Stimulated activated CD4-positive, alpha-beta T cell treated with anti-CD3 and anti-CD28 coated beads, Interleukin-15, amount 100 ng/mL, for 1 hour (primary cell): ENCODE results near the gene IQCE.

Experiments used
- DNase-seq, 2 donors: peaks; one replicate each; pipeline ENCODE4 v3.0.0-alpha.2; 2020; ENCODE audit warnings: low read depth in 1 of 2, low spot score in 1 of 2

IQCE gene, protein sequence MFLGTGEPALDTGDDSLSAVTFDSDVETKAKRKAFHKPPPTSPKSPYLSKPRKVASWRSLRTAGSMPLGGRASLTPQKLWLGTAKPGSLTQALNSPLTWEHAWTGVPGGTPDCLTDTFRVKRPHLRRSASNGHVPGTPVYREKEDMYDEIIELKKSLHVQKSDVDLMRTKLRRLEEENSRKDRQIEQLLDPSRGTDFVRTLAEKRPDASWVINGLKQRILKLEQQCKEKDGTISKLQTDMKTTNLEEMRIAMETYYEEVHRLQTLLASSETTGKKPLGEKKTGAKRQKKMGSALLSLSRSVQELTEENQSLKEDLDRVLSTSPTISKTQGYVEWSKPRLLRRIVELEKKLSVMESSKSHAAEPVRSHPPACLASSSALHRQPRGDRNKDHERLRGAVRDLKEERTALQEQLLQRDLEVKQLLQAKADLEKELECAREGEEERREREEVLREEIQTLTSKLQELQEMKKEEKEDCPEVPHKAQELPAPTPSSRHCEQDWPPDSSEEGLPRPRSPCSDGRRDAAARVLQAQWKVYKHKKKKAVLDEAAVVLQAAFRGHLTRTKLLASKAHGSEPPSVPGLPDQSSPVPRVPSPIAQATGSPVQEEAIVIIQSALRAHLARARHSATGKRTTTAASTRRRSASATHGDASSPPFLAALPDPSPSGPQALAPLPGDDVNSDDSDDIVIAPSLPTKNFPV

DNA sequence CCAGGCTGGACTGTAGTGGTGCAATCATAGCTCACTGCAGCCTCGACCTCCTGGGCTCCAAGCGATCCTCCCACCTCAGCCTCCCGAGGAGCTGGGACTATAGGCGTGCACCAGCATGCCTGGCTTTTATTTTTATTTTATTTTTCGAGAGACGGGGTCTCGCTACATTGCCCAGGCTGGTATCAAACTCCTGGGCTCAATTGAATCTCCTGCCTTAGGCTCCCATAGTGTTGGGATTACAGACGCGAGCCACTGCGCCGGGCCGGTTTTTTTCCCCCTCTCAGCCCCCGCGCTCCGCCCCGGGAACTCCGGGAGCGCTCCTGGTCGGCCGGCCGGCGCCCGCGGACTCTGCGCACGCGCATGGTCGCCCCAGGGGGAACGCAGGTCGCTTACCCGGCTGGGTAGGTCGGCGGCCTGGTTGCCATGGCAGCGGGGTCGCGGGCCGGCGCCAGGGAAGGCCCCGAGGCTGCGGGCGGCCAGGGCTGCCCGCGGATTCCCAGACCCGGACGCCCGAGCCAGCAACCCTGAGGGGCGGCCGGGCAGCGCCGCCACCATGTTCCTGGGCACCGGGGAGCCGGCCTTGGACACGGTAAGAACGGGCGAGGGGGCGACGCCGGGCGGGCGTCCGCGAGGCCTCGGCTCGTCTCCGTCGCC, at the start of gene IQCE:
Gene IQCE, plus strand, starts transcription at position 351 of the 654 bp plus-strand sequence. Its CDS starts 203 bp downstream, at position 554.
- DNase-seq = peak; percentile 80 to 90

DNA sequence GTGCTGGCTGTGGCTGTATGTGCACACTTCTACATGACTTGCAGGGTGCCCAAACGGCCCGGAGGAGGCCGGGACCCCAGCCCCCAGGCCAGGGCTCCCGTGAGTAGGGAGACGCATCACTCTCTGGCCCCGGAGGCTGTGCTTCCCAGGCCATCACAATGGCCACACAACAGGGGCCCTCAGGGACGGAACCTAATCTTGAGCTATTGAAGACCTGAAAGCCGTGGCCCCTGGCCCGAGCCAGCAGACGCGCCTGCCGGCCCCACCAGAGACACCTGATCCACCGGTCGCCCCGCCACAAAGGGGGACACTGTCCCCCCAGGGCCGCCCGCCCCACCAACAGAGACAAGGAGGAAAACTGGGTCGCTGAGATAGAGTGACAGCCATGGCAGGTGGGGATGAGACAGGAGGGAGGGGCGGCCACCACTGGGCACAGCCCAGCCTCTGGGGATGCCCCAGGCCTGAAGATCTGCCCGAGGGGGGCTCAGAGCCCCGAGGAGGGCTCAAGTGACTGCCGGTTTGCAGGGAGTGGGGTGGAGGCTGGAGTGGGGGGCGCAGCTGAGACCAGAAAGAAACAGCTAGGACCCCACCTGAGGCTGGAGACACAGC, 49.4 kb upstream of the IQCE start:
- DNase-seq = no peak

DNA sequence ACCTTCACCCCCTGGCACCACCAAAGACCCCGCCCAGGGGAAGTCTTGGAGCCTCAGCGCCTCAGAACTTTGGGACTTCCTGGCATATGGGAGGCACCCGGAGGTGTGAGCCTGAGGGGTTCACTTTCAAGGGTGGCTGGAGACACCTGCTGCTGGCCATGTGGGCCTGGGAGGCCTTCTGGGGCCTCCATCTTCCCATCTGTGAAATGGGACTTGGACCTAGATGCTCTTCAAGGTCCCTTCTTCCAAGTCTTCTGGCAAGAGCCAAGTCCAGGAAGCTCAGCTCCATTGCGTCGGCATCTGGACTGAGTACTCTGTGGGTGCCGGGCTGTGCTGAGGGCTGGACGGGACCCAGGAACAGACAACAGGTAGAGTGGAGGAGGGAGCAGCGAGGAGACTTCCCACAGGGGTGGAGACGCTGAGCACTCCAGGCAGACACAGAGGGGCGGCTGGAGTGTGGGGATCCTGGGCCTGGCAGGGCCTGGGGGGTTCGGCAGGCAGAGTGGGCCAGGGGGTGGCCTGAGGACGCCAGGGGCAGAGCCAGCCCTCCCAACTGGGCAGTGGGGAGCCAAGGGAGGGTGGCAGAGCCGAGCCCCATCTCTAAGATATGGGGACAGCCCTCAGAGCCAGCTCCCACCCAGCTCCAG, 48.5 kb upstream of the IQCE start:
- no peak for DNase-seq

DNA sequence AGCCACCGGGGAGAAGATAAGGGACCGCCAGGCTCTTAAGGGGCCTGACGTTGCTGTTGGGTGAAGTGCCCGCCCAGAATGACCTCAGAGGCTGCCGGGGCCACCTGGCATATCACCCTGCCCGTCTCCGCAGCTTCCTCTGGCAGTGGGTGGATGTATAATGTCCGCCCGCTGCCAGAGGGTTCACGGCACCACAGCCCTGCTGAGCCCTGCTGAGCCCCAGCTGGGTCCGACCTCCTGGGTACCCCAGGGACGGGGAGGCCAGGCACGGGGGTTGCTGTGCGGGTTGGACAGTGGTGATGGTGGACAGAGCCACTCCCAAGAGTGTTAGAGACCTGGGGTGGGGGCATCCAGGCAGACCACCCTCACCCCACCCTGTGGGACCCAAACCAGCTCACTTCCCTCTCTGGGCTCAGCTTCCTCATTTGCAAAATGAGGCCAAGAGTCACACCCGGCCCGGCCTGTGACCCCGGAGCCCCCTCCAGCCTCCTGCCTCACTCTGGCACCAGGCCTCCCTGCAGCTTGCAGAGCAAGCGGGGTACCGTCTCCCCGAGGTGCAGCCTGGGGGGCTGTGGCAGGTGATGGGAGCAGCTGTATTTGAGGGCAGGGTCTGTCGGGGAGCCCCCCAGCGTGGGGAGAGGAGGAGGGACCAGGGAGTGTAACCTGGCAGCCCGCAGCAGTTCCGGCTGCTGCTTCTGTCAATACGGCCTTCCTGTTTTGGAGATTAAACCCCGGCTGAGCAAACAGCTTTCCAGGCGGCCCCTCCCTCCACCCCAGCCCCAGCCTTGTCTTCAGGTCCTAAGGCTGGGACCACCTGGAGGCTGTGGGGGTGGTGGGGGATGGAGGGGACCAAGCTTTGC, 47.6 kb upstream of the IQCE start:
- DNase-seq = peak in 1 of 2 donors; percentile 41

DNA sequence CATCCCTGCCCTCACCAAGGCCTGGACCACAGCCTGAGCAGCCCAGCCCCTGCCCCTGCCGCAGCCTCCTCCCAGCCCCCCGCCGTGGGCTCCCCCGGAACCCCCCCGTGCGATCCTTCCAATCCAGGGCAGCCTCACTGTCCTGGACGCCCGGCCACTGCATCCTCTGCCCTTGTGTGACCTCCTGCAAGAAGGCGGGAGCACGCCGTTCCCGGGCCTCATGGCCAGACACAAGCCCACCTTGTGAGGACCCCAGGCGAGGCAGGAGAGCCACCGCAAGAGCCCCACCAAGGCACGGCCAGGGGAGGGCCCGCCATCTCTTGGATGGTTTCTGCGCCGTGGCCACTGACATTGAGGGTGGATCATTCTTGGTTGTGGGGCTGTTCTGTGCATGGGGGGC, 47.0 kb upstream of the IQCE start:
- DNase-seq = no peak

DNA sequence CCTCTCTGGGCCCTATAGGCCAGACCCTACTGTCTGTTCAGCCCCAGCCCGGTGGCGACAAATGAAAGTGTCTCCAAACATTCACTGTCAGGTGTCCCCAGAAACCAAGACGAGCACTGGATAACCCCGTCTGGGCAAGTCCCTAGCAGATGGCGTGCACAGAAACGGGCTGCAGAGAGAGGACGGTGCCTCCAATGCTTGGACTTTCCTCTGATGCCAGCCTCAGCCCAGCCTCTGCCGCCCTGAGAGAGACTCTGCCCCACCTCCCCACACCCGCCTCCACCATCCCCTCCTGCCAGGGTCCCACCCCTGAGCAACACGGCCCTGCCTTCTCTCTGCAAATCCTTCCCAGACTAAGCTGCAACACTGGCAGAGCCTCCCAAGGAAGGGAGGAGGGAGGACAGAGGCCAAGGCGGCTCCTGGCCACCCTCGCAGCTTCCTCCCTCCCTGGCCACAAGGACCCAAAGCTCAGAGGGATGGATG, 46.6 kb upstream of the IQCE start:
- DNase-seq = no peak

DNA sequence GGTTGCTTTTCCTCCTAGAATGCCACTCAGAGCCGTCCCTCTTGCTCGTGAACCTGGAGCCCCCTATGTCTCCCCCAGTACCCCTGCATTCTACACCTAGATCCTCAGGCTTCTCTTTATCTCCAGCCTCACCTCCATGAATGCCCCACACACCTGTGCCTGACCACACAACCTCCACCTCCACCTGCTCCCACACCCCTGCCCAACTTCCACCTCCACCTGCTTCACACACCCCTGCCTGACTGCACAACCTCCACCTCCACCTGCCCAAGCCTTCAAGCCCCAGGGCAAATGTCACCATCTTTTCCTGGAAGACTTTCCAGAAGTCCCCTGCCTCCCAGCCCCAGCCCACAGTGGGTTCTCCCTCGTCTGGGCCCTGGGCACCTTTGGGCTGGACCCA, 46.1 kb upstream of the IQCE start:
- no peak for DNase-seq

DNA sequence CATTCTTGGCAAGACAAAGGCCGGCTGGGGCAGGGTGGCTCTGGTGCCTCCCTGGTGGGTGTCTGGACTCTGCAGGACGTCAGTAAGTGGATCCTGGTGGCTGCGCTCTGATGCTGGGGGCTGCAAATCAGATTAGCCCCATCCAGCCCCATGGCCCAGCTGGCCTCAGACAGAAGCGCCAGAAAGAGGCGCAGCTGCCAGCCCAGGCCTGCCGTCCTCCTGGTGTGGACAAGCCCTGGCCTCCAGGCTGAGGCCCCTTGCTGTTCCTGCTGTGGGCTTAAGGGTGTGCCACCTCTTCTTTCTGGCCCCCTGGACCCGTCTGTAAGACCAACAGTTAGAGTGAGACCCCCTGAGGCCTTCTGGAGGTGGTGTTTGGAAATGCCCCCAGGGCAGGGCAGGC, 45.1 kb upstream of the IQCE start:
- no peak for DNase-seq

DNA sequence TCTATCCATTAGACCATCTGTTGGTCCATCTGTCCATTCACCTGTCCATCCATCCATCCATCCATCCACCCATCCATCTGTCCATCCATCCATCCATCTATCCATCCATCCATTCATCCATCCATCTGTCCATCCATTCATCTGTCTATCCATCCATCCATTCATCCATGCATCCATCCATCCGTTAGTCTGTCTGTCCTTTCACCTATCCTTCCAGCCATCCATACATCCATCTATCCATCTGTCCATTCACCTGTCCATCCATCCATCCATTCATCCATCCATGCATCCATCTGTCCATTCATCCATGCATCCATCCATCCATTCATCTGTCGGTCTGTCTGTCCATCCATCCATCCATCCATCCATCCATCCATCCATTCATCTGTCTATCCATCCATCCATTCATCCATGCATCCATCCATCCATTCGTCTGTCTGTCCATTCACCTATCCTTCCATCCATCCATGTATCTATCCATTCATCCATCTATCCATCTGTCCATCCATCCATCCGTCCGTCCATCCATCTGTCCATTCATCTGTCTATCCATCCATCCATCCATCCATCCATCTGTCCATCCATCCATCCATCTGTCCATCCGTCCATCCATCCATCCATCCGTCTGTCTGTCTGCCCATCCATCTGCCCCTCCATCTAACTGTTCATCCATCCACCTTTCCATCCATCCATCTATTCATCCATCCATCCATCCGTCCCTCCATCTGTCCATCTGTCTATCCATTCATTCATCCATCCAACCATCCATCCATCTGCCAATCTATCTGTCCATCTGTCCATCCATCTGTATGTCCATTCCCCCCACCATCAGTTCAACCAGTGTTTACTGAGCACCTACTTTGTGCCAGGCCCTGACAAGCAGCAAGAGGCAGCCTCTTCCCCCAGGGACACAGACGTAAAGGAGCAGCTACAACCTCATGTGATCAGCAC, 44.0 kb upstream of the IQCE start:
- no peak for DNase-seq

DNA sequence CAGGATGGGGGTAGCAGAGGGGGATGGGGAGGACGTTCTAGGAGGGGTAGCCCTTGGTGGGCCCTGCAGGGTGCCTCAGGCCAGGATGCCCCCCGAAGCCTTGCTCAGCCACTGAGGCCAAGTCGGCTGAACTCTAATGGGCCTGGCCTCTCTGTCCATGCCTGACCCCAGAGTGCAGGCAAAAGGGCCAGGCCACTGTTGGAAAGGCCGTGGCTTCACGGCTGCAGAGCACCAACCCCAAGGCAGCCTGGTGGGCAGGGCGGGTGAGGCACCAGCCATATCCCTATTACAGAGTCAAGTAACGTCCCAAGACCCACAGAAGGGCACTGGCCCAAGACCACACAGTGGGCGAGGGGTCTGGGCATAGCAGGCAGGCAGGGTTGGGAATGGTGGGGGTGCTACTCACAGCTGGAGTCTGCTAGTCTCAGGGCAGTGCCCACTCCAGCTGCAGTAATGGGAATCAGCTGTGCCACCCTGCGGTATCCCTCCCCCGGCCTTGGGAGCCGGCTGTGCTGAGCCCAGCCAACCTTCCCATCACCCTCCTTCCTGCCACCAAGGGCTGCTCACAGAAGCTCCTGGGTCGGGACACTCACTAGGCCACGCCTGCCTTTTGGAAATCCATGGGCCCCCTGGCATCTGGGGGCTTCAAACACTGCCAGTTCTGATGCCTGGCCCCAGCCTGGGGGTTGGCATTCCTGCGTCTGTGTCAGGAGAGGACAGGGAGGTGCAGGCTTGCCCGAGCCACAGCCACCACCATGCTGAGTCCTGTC, 43.2 kb upstream of the IQCE start:
- no peak for DNase-seq

DNA sequence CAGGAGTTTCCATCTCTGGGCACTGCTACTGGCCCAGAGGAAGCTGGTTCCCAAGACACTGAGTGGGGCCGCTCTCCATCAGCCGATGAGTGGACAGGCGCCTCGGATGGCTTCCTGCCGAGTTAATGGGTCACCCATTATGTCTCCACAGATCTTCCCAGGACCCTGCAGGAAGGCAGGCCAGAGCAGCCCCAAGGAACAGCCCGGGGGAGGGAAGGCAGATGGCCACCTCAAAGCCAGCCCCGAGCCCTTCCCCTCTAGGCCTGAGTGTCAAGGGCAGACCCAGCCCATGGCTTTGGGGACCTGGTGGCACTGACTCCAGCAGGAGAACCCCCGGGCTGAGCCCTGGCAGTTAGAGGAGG, 42.6 kb upstream of the IQCE start:
- no peak for DNase-seq

DNA sequence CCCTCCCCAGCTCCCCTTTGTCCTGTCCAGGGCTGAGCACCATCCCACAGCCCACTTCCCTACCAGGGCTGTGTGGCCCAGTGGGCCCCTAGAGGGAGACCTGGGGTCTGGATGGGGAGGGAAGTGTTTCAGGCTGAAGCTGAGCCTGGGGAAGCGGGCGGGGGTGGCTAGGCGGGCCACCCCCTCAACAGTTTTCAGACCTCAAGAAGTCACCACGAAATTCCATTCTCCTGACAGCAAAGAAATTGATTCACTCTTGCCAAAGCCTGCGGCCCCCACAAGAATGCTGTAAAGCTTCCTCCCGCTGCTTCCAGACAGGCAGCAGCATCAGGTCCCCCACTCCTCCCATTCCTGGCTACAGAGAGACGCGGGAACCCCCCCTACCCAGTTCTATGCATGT, 41.8 kb upstream of the IQCE start:
- no peak for DNase-seq

DNA sequence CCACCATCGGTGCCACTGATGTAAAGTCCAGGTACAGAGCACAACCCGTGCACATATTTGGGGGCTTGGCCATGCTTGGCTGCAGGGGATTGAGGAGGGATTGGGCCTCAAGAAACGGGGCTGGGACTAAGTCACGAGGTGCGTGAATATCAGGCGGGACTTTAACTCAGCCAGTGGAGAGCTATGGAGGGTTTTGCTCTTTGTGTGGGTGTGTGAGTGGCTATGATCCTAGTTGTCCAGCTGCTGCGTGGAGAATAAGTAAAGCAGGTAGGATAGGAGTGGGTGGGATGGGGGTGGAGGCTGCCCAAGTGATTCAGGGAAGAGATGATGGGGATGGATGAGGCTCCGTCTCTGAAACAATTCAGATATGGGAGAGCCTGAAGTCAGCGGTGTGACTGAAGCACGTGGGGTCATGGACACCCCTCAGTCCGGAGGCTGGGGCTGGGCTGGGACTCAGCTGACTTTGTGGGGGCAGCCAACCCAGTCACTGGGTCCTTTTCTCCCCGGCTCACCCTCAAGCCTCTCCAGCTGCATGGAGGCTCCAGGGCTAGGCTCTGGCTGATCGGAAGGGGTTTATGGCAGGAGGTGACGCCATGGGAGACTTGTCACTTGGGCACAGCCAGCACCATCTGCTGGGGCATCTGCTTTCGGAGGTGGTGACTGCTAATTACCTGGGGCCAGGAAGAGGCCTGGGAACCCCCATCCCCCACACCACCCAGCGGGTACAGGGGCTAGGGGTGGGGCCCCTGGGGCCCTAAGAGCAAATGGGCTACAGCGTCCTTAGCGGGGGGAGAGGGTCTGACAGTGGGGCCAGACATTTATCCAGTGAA, 40.9 kb upstream of the IQCE start:
- DNase-seq = no peak

DNA sequence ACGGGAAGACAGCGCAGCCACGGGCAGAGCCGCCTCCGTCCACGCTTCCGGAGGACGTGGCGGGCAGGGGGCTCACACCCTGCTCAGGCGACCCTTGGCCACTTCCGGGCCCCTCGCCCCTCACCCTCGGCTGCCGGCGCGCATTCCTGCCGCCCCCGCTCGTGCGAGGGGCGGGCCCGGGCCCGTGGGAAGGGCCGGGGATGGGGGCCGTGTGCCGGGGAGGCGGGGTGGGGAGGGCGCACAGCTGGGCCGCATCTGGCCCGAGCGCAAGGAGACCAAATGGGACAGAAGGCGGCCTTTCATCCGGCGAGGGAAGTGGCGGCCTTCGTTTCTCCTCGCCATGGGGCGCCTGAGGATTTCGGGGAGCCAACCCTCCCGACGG, 40.1 kb upstream of the IQCE start:
- no peak for DNase-seq

DNA sequence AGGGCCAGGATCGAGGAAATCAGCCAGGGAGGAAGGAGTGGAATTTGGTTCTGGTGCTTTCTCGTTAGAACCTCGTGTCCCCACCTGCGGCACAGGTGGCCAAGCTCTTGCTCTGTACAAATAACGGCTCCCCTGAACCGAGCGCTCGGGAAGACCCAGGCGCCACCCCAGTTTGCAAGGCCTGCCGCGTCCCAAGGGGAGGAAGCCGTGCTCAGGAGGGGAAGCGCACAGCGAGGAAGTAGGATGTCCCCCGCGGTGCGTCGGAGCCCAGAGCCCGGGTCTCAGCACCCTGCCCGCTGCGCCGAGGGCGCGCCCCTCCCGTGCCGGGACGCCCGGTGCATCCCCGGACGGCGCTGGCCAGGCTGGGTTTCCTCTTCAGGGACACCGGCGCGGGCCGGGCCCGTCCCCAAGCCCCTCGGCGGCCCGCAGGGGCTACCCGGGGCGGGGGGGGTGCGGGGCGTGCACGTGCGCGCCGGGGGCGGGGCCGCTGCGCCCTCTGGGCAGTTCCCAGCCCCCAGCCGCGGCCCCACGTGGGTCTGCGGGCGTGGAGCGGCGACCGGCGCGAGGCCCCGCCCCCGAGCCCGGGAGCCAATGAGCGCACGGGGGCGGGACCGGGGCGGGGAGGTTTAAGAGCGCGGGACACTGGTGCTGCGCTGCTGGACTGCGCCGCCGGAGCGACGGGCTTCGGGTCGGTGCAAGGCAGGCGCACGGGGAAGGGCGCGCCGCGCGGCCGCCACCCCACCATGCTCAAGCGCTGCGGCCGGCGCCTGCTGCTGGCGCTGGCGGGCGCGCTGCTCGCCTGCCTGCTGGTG, 39.5 kb upstream of the IQCE start, which contains the start of gene LFNG:
Gene LFNG, plus strand, starts transcription at position 656 of the 812 bp plus-strand sequence. Its CDS starts 88 bp downstream, at position 744.
- DNase-seq = peak; percentile 76 to 81

DNA sequence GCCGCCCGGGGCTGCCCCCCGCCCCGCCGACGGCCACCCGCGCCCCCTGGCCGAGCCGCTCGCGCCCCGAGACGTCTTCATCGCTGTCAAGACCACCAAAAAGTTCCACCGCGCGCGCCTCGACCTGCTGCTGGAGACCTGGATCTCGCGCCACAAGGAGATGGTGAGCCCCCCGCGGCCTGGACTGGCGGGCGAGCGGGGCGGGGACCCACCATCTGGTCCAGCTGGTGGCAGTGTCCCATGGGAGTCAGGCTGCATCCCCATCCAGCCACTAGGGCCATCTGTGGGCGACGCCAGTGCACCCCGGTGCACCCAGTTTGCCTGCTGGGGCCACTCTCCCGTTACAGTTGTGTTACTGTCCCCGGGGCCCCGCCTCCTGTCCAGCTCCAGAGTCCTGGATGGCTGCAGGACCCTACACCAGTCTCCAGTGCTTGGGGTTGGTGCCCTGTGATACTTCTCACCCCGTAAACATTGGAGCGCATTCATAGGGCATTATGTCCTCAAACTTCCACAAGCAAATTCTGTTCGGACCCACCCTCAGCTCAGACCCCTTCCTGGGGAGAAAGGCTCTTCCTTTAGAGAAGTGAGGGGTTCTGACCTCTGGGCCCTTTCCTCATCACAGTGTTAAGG, 38.5 kb upstream of the IQCE start:
- no peak for DNase-seq
